Posterior cingulate gyrus (tissue), 11 donors: ENCODE data around the gene AHCYL1.

Experiments
- DNase-seq, 10 donors: peaks; one replicate each; pipeline versions ENCODE4 v3.0.0 to v3.0.0-alpha.2; 2020 to 2021; ENCODE audit warnings: mixed read lengths in 3 of 10
- intact Hi-C: fragments of 100-400 bp; cut with DNase I; formaldehyde crosslinking; loops from one replicate; pipeline ENCODE4 v1.15.1; 2023

AHCYL1 gene

GRCh38 chr1:110034040-110034450, 49.5 kb downstream of the AHCYL1 start:
- DNase-seq = no peak
- intact Hi-C loops = loop anchor here (2.0 kb wide), 1 partner anchor 305 kb away; the partner anchor contains the start of gene RBM15

GRCh38 chr1:110034451-110035235, 50.1 kb downstream of the AHCYL1 start, which contains the start of gene STRIP1:
Gene STRIP1, plus strand, starts transcription at chr1:110034624. Its CDS starts 14 bp downstream, at chr1:110034638.
- peak; percentile 82 to 98 (median 88) for DNase-seq
- intact Hi-C loops = loop anchor here (2.0 kb wide), 1 partner anchor 304 kb away; the partner anchor contains the start of gene RBM15

- intact Hi-C loops = loop anchor here (2.0 kb wide), 1 partner anchor 304 kb away; the partner anchor contains the start of gene RBM15
- DNase-seq = no peak
Observed at GRCh38 chr1:110035236-110035752, 50.7 kb downstream of the AHCYL1 start.

- intact Hi-C loops = no loop called here
- peak in 2 of 10 donors; percentile 16 to 18 for DNase-seq
Observed at GRCh38 chr1:110038271-110038670, 53.7 kb downstream of the AHCYL1 start.

GRCh38 chr1:110039641-110040040, 55.1 kb downstream of the AHCYL1 start:
- intact Hi-C loops = no loop called here
- peak in 2 of 10 donors; percentile 52 to 66 for DNase-seq

- intact Hi-C loops = no loop called here
- peak in 2 of 10 donors; percentile 79 to 88 for DNase-seq
Observed at GRCh38 chr1:110040548-110040947, 56.0 kb downstream of the AHCYL1 start.

- peak in 2 of 10 donors; percentile 34 to 50 for DNase-seq
- intact Hi-C loops = no loop called here
Observed at GRCh38 chr1:110043016-110043415, 58.5 kb downstream of the AHCYL1 start.

- intact Hi-C loops = no loop called here
- DNase-seq = peak in 2 of 10 donors; percentile 33 to 49
Observed at GRCh38 chr1:110047463-110047862, 62.9 kb downstream of the AHCYL1 start.

- peak in 2 of 10 donors; percentile 34 to 63 for DNase-seq
- intact Hi-C loops = no loop called here
Observed at GRCh38 chr1:110048240-110048639, 63.7 kb downstream of the AHCYL1 start.

- intact Hi-C loops = no loop called here
- DNase-seq = peak in 5 of 10 donors; percentile 13 to 84 (median 52)
Observed at GRCh38 chr1:110048923-110049601, 64.5 kb downstream of the AHCYL1 start.

- intact Hi-C loops = no loop called here
- peak in 2 of 10 donors; percentile 68 to 86 for DNase-seq
Observed at GRCh38 chr1:110049801-110050601, 65.4 kb downstream of the AHCYL1 start.

GRCh38 chr1:110050602-110051261, 66.2 kb downstream of the AHCYL1 start:
- peak in 2 of 10 donors; percentile 32 to 44 for DNase-seq
- intact Hi-C loops = no loop called here

- intact Hi-C loops = no loop called here
- no peak for DNase-seq
Observed at GRCh38 chr1:110051262-110051648, 66.7 kb downstream of the AHCYL1 start.

- DNase-seq = peak; percentile 40 to 96 (median 76)
Observed at GRCh38 chr1:110053552-110054428, 69.2 kb downstream of the AHCYL1 start.

GRCh38 chr1:110055493-110056284, 71.1 kb downstream of the AHCYL1 start:
- intact Hi-C loops = no loop called here
- DNase-seq = peak in 1 of 10 donors; percentile 43

More at GRCh38 chr1:110053552-110054428, 69.2 kb downstream of the AHCYL1 start:
- intact Hi-C loops = loop anchor here (1.0 kb wide), 1 partner anchor 53 kb away; no protein-coding TSS in a partner anchor

- no peak for DNase-seq
- intact Hi-C loops = no loop called here
Observed at GRCh38 chr1:110056285-110056683, 71.7 kb downstream of the AHCYL1 start.

- peak in 2 of 10 donors; percentile 10 to 19 for DNase-seq
- intact Hi-C loops = no loop called here
Observed at GRCh38 chr1:110056776-110057175, 72.2 kb downstream of the AHCYL1 start.
